MM.1S (cell line): ENCODE measurements around the gene ADH1B.

Source experiments
- EZH2 ChIP-seq: fragments of 300-600 bp; sonication (generic); optimal IDR thresholded peaks from 2 replicates; pipeline ENCODE3; 2017; ENCODE audit warnings: low read depth, mild to moderate bottlenecking, antibody characterized with exemption, low read length, mixed read lengths
- TF ChIP-seq, protein P1 (sequence below): fragments of 300-600 bp; sonication (generic); IDR thresholded peaks from 2 replicates; pipeline ENCODE4 v1.5.1; 2016; ENCODE audit warnings: antibody characterized with exemption, low read length, mixed read lengths

DNA sequence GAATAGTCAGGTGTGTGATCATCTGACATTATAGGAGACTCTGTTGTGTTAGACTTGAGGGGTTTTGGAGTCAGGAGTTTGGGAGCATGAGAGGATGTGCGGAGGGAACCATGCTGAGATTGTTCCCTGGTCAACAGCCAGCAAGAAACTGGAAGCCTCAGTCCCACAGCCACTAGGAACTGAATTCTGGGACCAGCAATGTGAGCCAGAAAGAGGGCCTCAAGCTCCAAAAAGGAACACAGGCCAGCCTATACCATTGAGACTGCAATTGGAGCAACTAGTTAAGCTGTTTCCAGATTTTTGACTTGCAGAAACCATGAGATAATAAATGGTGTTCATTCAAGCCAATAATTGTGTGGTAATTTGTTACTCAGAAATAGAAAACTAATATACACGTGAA, 8.7 kb upstream of the ADH1B start:
- TF ChIP-seq, protein P1, sequence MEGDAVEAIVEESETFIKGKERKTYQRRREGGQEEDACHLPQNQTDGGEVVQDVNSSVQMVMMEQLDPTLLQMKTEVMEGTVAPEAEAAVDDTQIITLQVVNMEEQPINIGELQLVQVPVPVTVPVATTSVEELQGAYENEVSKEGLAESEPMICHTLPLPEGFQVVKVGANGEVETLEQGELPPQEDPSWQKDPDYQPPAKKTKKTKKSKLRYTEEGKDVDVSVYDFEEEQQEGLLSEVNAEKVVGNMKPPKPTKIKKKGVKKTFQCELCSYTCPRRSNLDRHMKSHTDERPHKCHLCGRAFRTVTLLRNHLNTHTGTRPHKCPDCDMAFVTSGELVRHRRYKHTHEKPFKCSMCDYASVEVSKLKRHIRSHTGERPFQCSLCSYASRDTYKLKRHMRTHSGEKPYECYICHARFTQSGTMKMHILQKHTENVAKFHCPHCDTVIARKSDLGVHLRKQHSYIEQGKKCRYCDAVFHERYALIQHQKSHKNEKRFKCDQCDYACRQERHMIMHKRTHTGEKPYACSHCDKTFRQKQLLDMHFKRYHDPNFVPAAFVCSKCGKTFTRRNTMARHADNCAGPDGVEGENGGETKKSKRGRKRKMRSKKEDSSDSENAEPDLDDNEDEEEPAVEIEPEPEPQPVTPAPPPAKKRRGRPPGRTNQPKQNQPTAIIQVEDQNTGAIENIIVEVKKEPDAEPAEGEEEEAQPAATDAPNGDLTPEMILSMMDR = no peak
- TF ChIP-seq EZH2 = no peak
